SK-N-MC (cell line): ENCODE measurements around the gene GPR135.

Experiments used
- EZH2 ChIP-seq: fragments of 200-600 bp; sonication (generic); IDR thresholded peaks from one replicate; pipeline ENCODE4 v1.6.1; 2017; ENCODE audit warnings: antibody characterized with exemption
- FOXP2 ChIP-seq: optimal IDR thresholded peaks from 2 replicates; pipeline ENCODE3; 2011; ENCODE audit warnings: mild to moderate bottlenecking, moderate library complexity; ENCODE audit not compliant: insufficient read depth; ENCODE audit errors: extremely low read length, control extremely low read depth
- POLR2AphosphoS5 ChIP-seq: IDR thresholded peaks from 2 replicates; pipeline ENCODE4 v1.6.1; 2012; ENCODE audit warnings: mild to moderate bottlenecking, low read depth, low read length, borderline replicate concordance

GRCh38 chr14:59474172-59474571, 9.0 kb upstream of the GPR135 start:
- TF ChIP-seq EZH2, result no peak
- no peak for TF ChIP-seq POLR2AphosphoS5
- no peak for TF ChIP-seq FOXP2
